Measurements from ENCODE around the gene TSC2. TPM values are rescaled to one million over a fixed set of nuclear protein-coding genes. Genes with fewer than 3 reads are reported as not detected.

TSC2 gene
- polyA plus RNA-seq, 4 donors, result 104 to 188 (median 148) TPM

GRCh38 chr16:2040787-2041522 is 6.8 kb upstream of the TSC2 start:
- no peak for DNase-seq (ENCODE audit: low read depth in 4 of 4, low spot score in 2 of 4)

- DNase-seq (ENCODE audit: low read depth in 4 of 4, low spot score in 2 of 4), result no peak
Observed at GRCh38 chr16:2042171-2042985, 5.4 kb upstream of the TSC2 start.

- no peak for DNase-seq (ENCODE audit: low read depth in 4 of 4, low spot score in 2 of 4)
Observed at GRCh38 chr16:2042986-2043666, 4.7 kb upstream of the TSC2 start.

- DNase-seq (ENCODE audit: low read depth in 4 of 4, low spot score in 2 of 4), result no peak
Observed at GRCh38 chr16:2043667-2044451, 3.9 kb upstream of the TSC2 start.

GRCh38 chr16:2044541-2044940 is 3.2 kb upstream of the TSC2 start:
- no peak for DNase-seq (ENCODE audit: low read depth in 4 of 4, low spot score in 2 of 4)

GRCh38 chr16:2045965-2046892 is 1.6 kb upstream of the TSC2 start:
- no peak for DNase-seq (ENCODE audit: low read depth in 4 of 4, low spot score in 2 of 4)

- DNase-seq (ENCODE audit: low read depth in 4 of 4, low spot score in 2 of 4), result no peak
Observed at GRCh38 chr16:2046893-2047329, 874 bp upstream of the TSC2 start.

GRCh38 chr16:2048116-2048543 is 345 bp downstream of the TSC2 start:
- DNase-seq (ENCODE audit: low read depth in 4 of 4, low spot score in 2 of 4), result no peak

GRCh38 chr16:2053211-2053610 is 5.4 kb downstream of the TSC2 start:
- no peak for DNase-seq (ENCODE audit: low read depth in 4 of 4, low spot score in 2 of 4)

- no peak for DNase-seq (ENCODE audit: low read depth in 4 of 4, low spot score in 2 of 4)
Observed at GRCh38 chr16:2053897-2054296, 6.1 kb downstream of the TSC2 start.

GRCh38 chr16:2054543-2055245 is 6.9 kb downstream of the TSC2 start:
- no peak for DNase-seq (ENCODE audit: low read depth in 4 of 4, low spot score in 2 of 4)

- no peak for DNase-seq (ENCODE audit: low read depth in 4 of 4, low spot score in 2 of 4)
Observed at GRCh38 chr16:2056077-2056476, 8.3 kb downstream of the TSC2 start.

- no peak for DNase-seq (ENCODE audit: low read depth in 4 of 4, low spot score in 2 of 4)
Observed at GRCh38 chr16:2056681-2057407, 9.1 kb downstream of the TSC2 start.

- no peak for DNase-seq (ENCODE audit: low read depth in 4 of 4, low spot score in 2 of 4)
Observed at GRCh38 chr16:2057438-2057837, 9.7 kb downstream of the TSC2 start.

GRCh38 chr16:2058420-2058819 is 10.6 kb downstream of the TSC2 start:
- DNase-seq (ENCODE audit: low read depth in 4 of 4, low spot score in 2 of 4), result no peak

GRCh38 chr16:2058872-2059271 is 11.1 kb downstream of the TSC2 start:
- peak in 1 of 4 donors; percentile 49 for DNase-seq (ENCODE audit: low read depth in 4 of 4, low spot score in 2 of 4)

- no peak for DNase-seq (ENCODE audit: low read depth in 4 of 4, low spot score in 2 of 4)
Observed at GRCh38 chr16:2060346-2060745, 12.6 kb downstream of the TSC2 start.

GRCh38 chr16:2061023-2061422 is 13.2 kb downstream of the TSC2 start:
- DNase-seq (ENCODE audit: low read depth in 4 of 4, low spot score in 2 of 4), result no peak
